ENCODE data around the gene HHIPL1.

Gene HHIPL1

GRCh38 chr14:99684410-99684934, 39.5 kb downstream of the HHIPL1 start:
- no peak overlapping the region for H3K27ac ChIP-seq
- TF ChIP-seq CTCF (IDR thresholded peaks at IDR 0.05) (no peak), ZFX (IDR thresholded peaks at IDR 0.05; ENCODE audit: borderline replicate concordance) (no peak)

GRCh38 chr14:99685151-99685591, 40.2 kb downstream of the HHIPL1 start:
- no peak for TF ChIP-seq CTCF (IDR thresholded peaks at IDR 0.05)
- no peak for TF ChIP-seq ZFX (IDR thresholded peaks at IDR 0.05; ENCODE audit: borderline replicate concordance)
- H3K27ac ChIP-seq, result no peak overlapping the region

- H3K27ac ChIP-seq, result no peak overlapping the region
- TF ChIP-seq CTCF (IDR thresholded peaks at IDR 0.05) (no peak), ZFX (IDR thresholded peaks at IDR 0.05; ENCODE audit: borderline replicate concordance) (no peak)
Observed at GRCh38 chr14:99685596-99685995, 40.7 kb downstream of the HHIPL1 start.

- H3K27ac ChIP-seq, result no peak overlapping the region
- no peak for TF ChIP-seq CTCF (IDR thresholded peaks at IDR 0.05)
- TF ChIP-seq ZFX (IDR thresholded peaks at IDR 0.05; ENCODE audit: borderline replicate concordance), result no peak
Observed at GRCh38 chr14:99686557-99687283, 41.8 kb downstream of the HHIPL1 start.

GRCh38 chr14:99687284-99688209, 42.6 kb downstream of the HHIPL1 start:
- no peak overlapping the region for H3K27ac ChIP-seq
- TF ChIP-seq CTCF (IDR thresholded peaks at IDR 0.05) (peak; percentile 94), ZFX (IDR thresholded peaks at IDR 0.05; ENCODE audit: borderline replicate concordance) (no peak)

- TF ChIP-seq ZFX (IDR thresholded peaks at IDR 0.05; ENCODE audit: borderline replicate concordance) (no peak), CTCF (IDR thresholded peaks at IDR 0.05) (no peak)
- H3K27ac ChIP-seq, result no peak overlapping the region
Observed at GRCh38 chr14:99688210-99688581, 43.3 kb downstream of the HHIPL1 start.
